A673 (cell line): ENCODE measurements around the gene NDUFS1. TPM values are rescaled to one million over a fixed set of nuclear protein-coding genes. Genes with fewer than 3 reads are reported as not detected.
"Not testable (repeated sequence)": the region's sequence is repeated elsewhere in the genome, so short reads cannot be mapped to it uniquely, and the experiment has no call there.

Source experiments
- Bru-seq: library from RNA; stranded (reverse); fragments of 400-500 nt; gene quantifications from one replicate; lab custom pipeline; 2021; lab: Mats Ljungman, UMichigan
- BruChase-seq, 2 experiments: library from RNA; stranded (reverse); fragments of 400-500 nt; gene quantifications; one replicate each; lab custom pipeline; 2021; lab: Mats Ljungman, UMichigan
- BruUV-seq: library from RNA; stranded (reverse); fragments of 400-500 nt; replicated peaks from 2 replicates; lab custom pipeline; 2021; lab: Mats Ljungman, UMichigan
- CTCF ChIA-PET: fragments of 300-600 bp; sonication (Branson Sonifier 250); formaldehyde crosslinking; loops from one replicate; lab custom pipeline; 2022; ENCODE audit warnings: antibody characterized with exemption; lab: Charles Lee
- POLR2A ChIA-PET: fragments of 300-600 bp; sonication (Branson Sonifier 250); formaldehyde crosslinking; loops from one replicate; lab custom pipeline; 2022; ENCODE audit warnings: antibody characterized with exemption; ENCODE audit not compliant: low non-redundant PET; lab: Charles Lee
- DNase-seq: peaks from one replicate; pipeline ENCODE4 v3.0.0-alpha.2; 2015; ENCODE audit warnings: low spot score
- H3K27ac ChIP-seq: fragments of 200-600 bp; sonication (generic); 2 replicates; pipeline ENCODE4 v1.5.1; 2016; ENCODE audit warnings: mixed run types, low read depth, mild to moderate bottlenecking, mixed read lengths, antibody characterized with exemption, low read length; ENCODE audit not compliant: poor library complexity, severe bottlenecking
- H3K27me3 ChIP-seq: fragments of 200-600 bp; sonication (generic); replicated peaks from 2 replicates; pipeline ENCODE4 v1.6.1; 2017; ENCODE audit warnings: mixed run types, low read depth, mild to moderate bottlenecking, mixed read lengths, antibody characterized with exemption, low read length; ENCODE audit not compliant: insufficient read depth, poor library complexity
- H3K36me3 ChIP-seq: fragments of 200-600 bp; sonication (generic); 2 replicates; pipeline ENCODE4 v1.6.1; 2016; ENCODE audit warnings: mixed run types, mild to moderate bottlenecking, mixed read lengths, antibody characterized with exemption, low read length; ENCODE audit not compliant: insufficient read depth, poor library complexity, severe bottlenecking
- H3K4me1 ChIP-seq: fragments of 200-600 bp; sonication (generic); 2 replicates; pipeline ENCODE4 v1.6.1; 2017; ENCODE audit warnings: mixed run types, mild to moderate bottlenecking, mixed read lengths, antibody characterized with exemption, low read length; ENCODE audit not compliant: insufficient read depth, poor library complexity, severe bottlenecking
- H3K4me3 ChIP-seq: fragments of 200-600 bp; sonication (generic); 2 replicates; pipeline ENCODE4 v1.5.1; 2016; ENCODE audit warnings: low read depth, mixed run types, mild to moderate bottlenecking, mixed read lengths, low read length; ENCODE audit not compliant: poor library complexity, severe bottlenecking
- H3K9me3 ChIP-seq: fragments of 200-600 bp; sonication (generic); 2 replicates; pipeline ENCODE4 v1.6.1; 2016; ENCODE audit warnings: mixed run types, low read depth, mild to moderate bottlenecking, mixed read lengths, antibody characterized with exemption, low read length; ENCODE audit not compliant: poor library complexity, severe bottlenecking
- EZH2 ChIP-seq: fragments of 200-600 bp; sonication (generic); IDR thresholded peaks from 2 replicates; pipeline ENCODE4 v1.6.1; 2017; ENCODE audit warnings: borderline replicate concordance, low read depth, mild to moderate bottlenecking, mixed read lengths, antibody characterized with exemption, low read length; ENCODE audit not compliant: poor library complexity, severe bottlenecking
- intact Hi-C: fragments of 100-400 bp; cut with micrococcal nuclease; formaldehyde crosslinking; loops from one replicate; pipeline ENCODE4 v1.10.0; 2022; ENCODE audit not compliant: unreplicated experiment
- long read RNA-seq: library from polyadenylated mRNA; stranded (forward); transcript quantifications from one replicate; pipeline ENCODE4 v2.0.0, GENCODE V29; 2022
- total RNA-seq: library from RNA; stranded (reverse); gene quantifications from 2 replicates; pipeline ENCODE4 v1.2.3, GENCODE V29; 2021
- TF ChIP-seq, protein P1 (sequence below): fragments of 300-800, 200-600 bp; sonication (generic); conservative IDR thresholded peaks from 2 replicates; pipeline ENCODE4 v1.5.1; 2017; ENCODE audit warnings: low read depth, mild to moderate bottlenecking, antibody characterized with exemption, low read length, moderate library complexity, mixed read lengths

NDUFS1 gene
- 134 and 151 TPM in 2 replicates for total RNA-seq
- percentile 88 among the genes with signal in this experiment for Bru-seq, nascent RNA
- percentile 91 among the genes with signal in this experiment for BruChase-seq, experiment 1, labeled RNA remaining after a 2-hour chase
- percentile 96 among the genes with signal in this experiment for BruChase-seq, experiment 2, labeled RNA remaining after a 6-hour chase
- long read RNA-seq, full-length matches to known transcripts, result 209 of 242 reads
- long read RNA-seq, partial matches to known transcripts, result 14 of 242 reads
- long read RNA-seq, other reads (novel, unspliced or antisense), result 19 of 242 reads

DNA sequence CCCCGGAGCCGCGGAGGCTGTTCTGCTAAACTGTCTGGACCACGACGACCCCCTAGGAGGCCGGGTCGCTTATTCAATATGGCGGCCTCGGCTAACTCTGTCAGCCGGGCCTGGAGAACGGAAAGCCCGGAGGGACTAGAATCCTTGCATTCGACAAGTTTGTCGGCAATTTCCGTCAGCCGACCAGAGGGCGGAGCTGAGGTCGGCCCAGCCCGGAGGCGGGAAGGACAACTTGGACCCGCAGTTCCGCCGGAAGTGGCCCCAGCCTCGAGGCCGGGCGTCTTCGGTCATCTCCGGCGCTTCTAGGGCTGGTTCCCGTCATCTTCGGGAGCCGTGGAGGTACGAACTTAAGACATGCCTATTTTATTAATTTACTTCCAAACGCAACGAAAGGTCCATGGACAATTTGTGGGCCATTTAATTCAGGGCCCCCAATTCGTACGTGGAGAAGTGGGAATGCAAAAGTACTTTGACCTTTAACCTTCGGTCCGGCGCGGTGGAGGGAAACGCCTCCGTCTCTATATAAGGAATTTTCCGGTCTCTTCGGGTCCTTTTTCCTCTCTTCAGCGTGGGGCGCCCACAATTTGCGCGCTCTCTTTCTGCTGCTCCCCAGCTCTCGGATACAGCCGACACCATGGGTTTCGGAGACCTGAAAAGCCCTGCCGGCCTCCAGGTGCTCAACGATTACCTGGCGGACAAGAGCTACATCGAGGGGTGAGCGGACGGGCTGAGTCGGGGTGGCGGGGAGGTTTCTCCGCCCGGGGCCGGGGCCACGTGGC lies at the start of gene NDUFS1, which contains the start of gene EEF1B2:
Gene NDUFS1 (minus strand): TSS at position 99 of the 779 bp plus-strand sequence. CDS start 5,766 bp downstream, outside the sequence.
Gene EEF1B2 (plus strand): TSS at position 550 of the 779 bp plus-strand sequence. CDS start 85 bp downstream, at position 635.
- H3K9me3 ChIP-seq, result no peaks in the 10 kb centered on the region
- peaks cover 47% of the 10 kb centered on the region for H3K36me3 ChIP-seq
- no peaks in the 10 kb centered on the region for H3K27me3 ChIP-seq
- peaks cover 14% of the 10 kb centered on the region for H3K4me1 ChIP-seq
- DNase-seq, result peak; percentile 99
- TF ChIP-seq, protein P1, sequence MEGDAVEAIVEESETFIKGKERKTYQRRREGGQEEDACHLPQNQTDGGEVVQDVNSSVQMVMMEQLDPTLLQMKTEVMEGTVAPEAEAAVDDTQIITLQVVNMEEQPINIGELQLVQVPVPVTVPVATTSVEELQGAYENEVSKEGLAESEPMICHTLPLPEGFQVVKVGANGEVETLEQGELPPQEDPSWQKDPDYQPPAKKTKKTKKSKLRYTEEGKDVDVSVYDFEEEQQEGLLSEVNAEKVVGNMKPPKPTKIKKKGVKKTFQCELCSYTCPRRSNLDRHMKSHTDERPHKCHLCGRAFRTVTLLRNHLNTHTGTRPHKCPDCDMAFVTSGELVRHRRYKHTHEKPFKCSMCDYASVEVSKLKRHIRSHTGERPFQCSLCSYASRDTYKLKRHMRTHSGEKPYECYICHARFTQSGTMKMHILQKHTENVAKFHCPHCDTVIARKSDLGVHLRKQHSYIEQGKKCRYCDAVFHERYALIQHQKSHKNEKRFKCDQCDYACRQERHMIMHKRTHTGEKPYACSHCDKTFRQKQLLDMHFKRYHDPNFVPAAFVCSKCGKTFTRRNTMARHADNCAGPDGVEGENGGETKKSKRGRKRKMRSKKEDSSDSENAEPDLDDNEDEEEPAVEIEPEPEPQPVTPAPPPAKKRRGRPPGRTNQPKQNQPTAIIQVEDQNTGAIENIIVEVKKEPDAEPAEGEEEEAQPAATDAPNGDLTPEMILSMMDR, result no peak
- TF ChIP-seq EZH2, result no peak
- BruUV-seq, result no TSS peak
- ChIA-PET POLR2A (interaction anchor here (0.7 kb wide), 1 partner anchor 86 kb away, joined by 15 read pairs; no protein-coding TSS in a partner anchor), CTCF (no interaction called here)
- H3K27ac ChIP-seq, result peak within 1 kb of the TSS; percentile 90
- intact Hi-C loops, result loop anchor here (2.0 to 10.0 kb wide), 5 partner anchors 75 to 398 kb away; partner anchors contain the start of gene ADAM23
- peak within 1 kb of the TSS; percentile 89 for H3K4me3 ChIP-seq

DNA sequence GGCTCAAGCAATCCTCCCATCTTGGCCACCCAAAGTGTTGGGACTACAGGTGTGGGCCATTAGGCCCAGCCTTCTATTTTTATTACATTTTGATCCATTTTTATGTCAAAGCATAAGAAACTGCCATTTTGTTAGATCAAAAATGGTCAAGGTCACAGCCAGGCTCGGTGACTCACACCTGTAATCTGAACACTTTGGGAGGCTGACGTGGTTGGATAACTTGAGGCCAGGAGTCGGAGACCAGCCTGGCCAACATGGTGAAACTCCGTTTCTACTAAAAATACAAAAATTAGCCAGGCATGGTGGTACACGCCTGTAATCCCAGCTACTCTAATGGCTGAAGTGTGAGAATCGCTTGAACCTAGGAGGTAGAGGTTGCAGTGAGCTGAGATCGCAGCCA lies 49.7 kb upstream of the NDUFS1 start:
- DNase-seq, result no peak
- Histone ChIP-seq H3K9me3 (no peaks in the 10 kb centered on the region), H3K4me3 (no peak overlapping the region), H3K4me1 (no peaks in the 10 kb centered on the region), H3K27me3 (no peaks in the 10 kb centered on the region), H3K36me3 (no peaks in the 10 kb centered on the region), H3K27ac (no peak overlapping the region)
- ChIA-PET CTCF (no interaction called here), POLR2A (interaction anchor here (0.5 kb wide), 1 partner anchor 41 kb away, joined by 8 read pairs; no protein-coding TSS in a partner anchor)
- no peak for TF ChIP-seq EZH2
- TF ChIP-seq, protein P1, result no peak
- no TSS peak for BruUV-seq
- intact Hi-C loops, result no loop called here

DNA sequence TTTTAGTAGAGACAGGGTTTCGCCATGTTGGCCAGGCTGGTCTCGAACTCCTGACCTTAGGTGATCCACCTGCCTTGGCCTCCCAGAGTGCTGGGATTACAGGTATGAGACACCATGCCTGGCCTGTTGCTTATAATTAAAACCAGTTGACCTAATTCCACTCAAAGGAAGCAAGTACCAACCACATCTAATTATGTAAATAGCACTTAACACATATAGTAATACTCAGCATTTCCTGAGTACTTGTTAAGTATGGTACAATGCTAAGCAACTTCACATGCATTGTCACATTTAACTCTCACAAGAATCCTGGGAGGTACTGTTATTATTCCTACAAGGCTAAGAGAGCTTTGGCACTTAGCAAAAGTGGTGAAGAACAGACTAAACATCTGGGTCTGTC lies 48.1 kb upstream of the NDUFS1 start:
- H3K4me1 ChIP-seq, POLR2A ChIA-PET, H3K27me3 ChIP-seq, BruUV-seq, H3K9me3 ChIP-seq, H3K4me3 ChIP-seq, H3K36me3 ChIP-seq, intact Hi-C loops, H3K27ac ChIP-seq, DNase-seq, CTCF ChIA-PET: not testable (repeated sequence)
